Upper lobe of left lung (tissue), 4 donors: Measurements from ENCODE around the gene MVK.

Source experiments
- CTCF ChIP-seq, 6 experiments: fragments of 450-650 bp in 4 of 6; fragments of 200-600 bp in 2 of 6; sonication (generic) in 2 of 6; IDR thresholded peaks; one replicate each; pipeline ENCODE4 v1.5.1; 2016 to 2019; ENCODE audit warnings: antibody characterized with exemption in 6 of 6
- EP300 ChIP-seq, 4 donors: sonication (generic); formaldehyde crosslinking; IDR thresholded peaks; one replicate each; pipeline ENCODE4 v1.5.1; 2017; ENCODE audit warnings: antibody characterized with exemption in 4 of 4, control low read depth in 2 of 4
- POLR2A ChIP-seq, 4 donors: fragments of 450-650 bp; IDR thresholded peaks; one replicate each; pipeline ENCODE4 v1.5.1; 2016 to 2017; ENCODE audit warnings: antibody characterized with exemption in 4 of 4, mild to moderate bottlenecking in 2 of 4

GRCh38 chr12:109563291-109564284 lies 10.0 kb upstream of the MVK start:
- no peak for TF ChIP-seq CTCF (IDR thresholded peaks at IDR 0.05)
- no peak for TF ChIP-seq EP300 (IDR thresholded peaks at IDR 0.05)
- no peak for TF ChIP-seq POLR2A (IDR thresholded peaks at IDR 0.05)
